SK-N-SH (cell line): ENCODE results near the gene SOBP. TPM values are rescaled to one million over a fixed set of nuclear protein-coding genes. Genes with fewer than 3 reads are reported as not detected.

Source experiments
- CTCF ChIA-PET: fragments of 300-600, 350-600 bp; formaldehyde crosslinking; extraction: SDS; loops from one replicate; lab custom pipeline; 2021; lab: Yijun Ruan, JAX
- POLR2A ChIA-PET: fragments of 350-600 bp; sonication (Branson Sonifier 250); formaldehyde crosslinking; extraction: SDS; loops from one replicate; lab custom pipeline; 2020; ENCODE audit warnings: antibody characterized with exemption, inconsistent platforms; lab: Yijun Ruan, JAX
- DNase-seq: peaks from one replicate; pipeline ENCODE4 v3.0.0; 2012
- H2AFZ ChIP-seq: fragments of 200-600 bp; sonication (generic); 2 replicates; pipeline ENCODE4 v1.8.1; 2016; ENCODE audit warnings: antibody characterized with exemption, mild to moderate bottlenecking, low read depth
- H3F3A ChIP-seq: fragments of 200-600 bp; sonication (generic); replicated peaks from 2 replicates; pipeline ENCODE3; 2016; ENCODE audit warnings: antibody characterized with exemption, mild to moderate bottlenecking; ENCODE audit not compliant: insufficient read depth
- H3K27ac ChIP-seq, 2 experiments: fragments of 200-500 bp in 1 of 2; fragments of 200-600 bp in 1 of 2; sonication (Bioruptor generic) in 1 of 2; sonication (generic), shearing (Covaris generic) in 1 of 2; 2 replicates each; pipeline versions ENCODE4 v1.5.1 to v1.6.1; 2014 to 2016; ENCODE audit warnings: low read depth in 2 of 2, inconsistent platforms in 1 of 2, low read length in 1 of 2, mild to moderate bottlenecking in 1 of 2, mixed read lengths in 1 of 2
- H3K27me3 ChIP-seq: fragments of 200-600 bp; sonication (generic), shearing (Covaris generic); 2 replicates; pipeline ENCODE4 v1.6.1; 2016; ENCODE audit warnings: mixed run types; ENCODE audit not compliant: insufficient read depth
- H3K36me3 ChIP-seq, 2 experiments: fragments of 200-500 bp in 1 of 2; fragments of 200-600 bp in 1 of 2; sonication (Bioruptor generic) in 1 of 2; sonication (generic) in 1 of 2; replicated peaks in 1 of 2; 2 replicates each; pipeline versions ENCODE3 to v1.5.1; 2014 to 2016; ENCODE audit warnings: low read length in 1 of 2, mild to moderate bottlenecking in 1 of 2; ENCODE audit not compliant: insufficient read depth in 2 of 2, control insufficient read depth in 1 of 2
- H3K4me1 ChIP-seq, 2 experiments: fragments of 200-500 bp in 1 of 2; fragments of 200-600 bp in 1 of 2; sonication (Bioruptor generic) in 1 of 2; sonication (generic), shearing (Covaris generic) in 1 of 2; 2 replicates each; pipeline versions ENCODE4 v1.5.1 to v1.6.1; 2014 to 2016; ENCODE audit warnings: low read depth in 1 of 2, low read length in 1 of 2, mixed run types in 1 of 2; ENCODE audit not compliant: insufficient read depth in 2 of 2, control insufficient read depth in 1 of 2
- H3K4me2 ChIP-seq: fragments of 200-600 bp; sonication (generic), shearing (Covaris generic); 2 replicates; pipeline ENCODE4 v1.6.1; 2017; ENCODE audit warnings: mixed run types
- H3K4me3 ChIP-seq, 2 experiments: fragments of 200-500 bp in 1 of 2; fragments of 200-600 bp in 1 of 2; sonication (Bioruptor generic) in 1 of 2; sonication (generic), shearing (Covaris generic) in 1 of 2; 2 replicates each; pipeline versions ENCODE4 v1.5.1 to v1.8.1; 2014 to 2016; ENCODE audit warnings: low read depth in 2 of 2, inconsistent platforms in 1 of 2, low read length in 1 of 2, mild to moderate bottlenecking in 1 of 2, mixed read lengths in 1 of 2, moderate library complexity in 1 of 2
- H3K79me2 ChIP-seq: fragments of 200-600 bp; sonication (generic); 2 replicates; pipeline ENCODE4 v1.8.1; 2017; ENCODE audit warnings: mild to moderate bottlenecking; ENCODE audit not compliant: insufficient read depth
- H3K9ac ChIP-seq: fragments of 200-600 bp; sonication (generic); 2 replicates; pipeline ENCODE4 v1.6.1; 2017; ENCODE audit warnings: mixed run types
- H3K9me2 ChIP-seq: fragments of 200-600 bp; sonication (generic); 2 replicates; pipeline ENCODE4 v1.6.1; 2017; ENCODE audit warnings: mixed run types
- H3K9me3 ChIP-seq: fragments of 200-600 bp; sonication (generic); 2 replicates; pipeline ENCODE4 v1.6.1; 2017; ENCODE audit warnings: mixed run types, mild to moderate bottlenecking, moderate library complexity
- H4K20me1 ChIP-seq: fragments of 200-600 bp; sonication (generic); 2 replicates; pipeline ENCODE4 v1.6.1; 2017; ENCODE audit warnings: mild to moderate bottlenecking, mixed run types; ENCODE audit not compliant: insufficient read depth
- EZH2phosphoT487 ChIP-seq: fragments of 200-600 bp; sonication (generic); IDR thresholded peaks from 2 replicates; pipeline ENCODE4 v1.6.1; 2017; ENCODE audit warnings: low read depth, mixed run types, mild to moderate bottlenecking, antibody characterized with exemption, moderate library complexity, borderline replicate concordance
- FOXJ3 ChIP-seq: sonication (generic); formaldehyde crosslinking; IDR thresholded peaks from 2 replicates; pipeline ENCODE4 v1.5.1; 2020; ENCODE audit warnings: mild to moderate bottlenecking, missing genetic modification reagents
- FOXM1 ChIP-seq: IDR thresholded peaks from 2 replicates; pipeline ENCODE4 v1.4.0; 2012; ENCODE audit warnings: low read depth, mild to moderate bottlenecking
- GABPA ChIP-seq: IDR thresholded peaks from 2 replicates; pipeline ENCODE4 v1.4.0; 2012; ENCODE audit warnings: low read depth, mild to moderate bottlenecking
- GATA2 ChIP-seq: sonication (generic); formaldehyde crosslinking; IDR thresholded peaks from 2 replicates; pipeline ENCODE4 v1.5.0; 2020; ENCODE audit warnings: mild to moderate bottlenecking, missing genetic modification reagents
- MAX ChIP-seq: IDR thresholded peaks from 2 replicates; pipeline ENCODE4 v1.4.0; 2012; ENCODE audit warnings: low read depth
- MXI1 ChIP-seq: IDR thresholded peaks from 2 replicates; pipeline ENCODE4 v1.6.1; 2012; ENCODE audit warnings: mild to moderate bottlenecking, low read depth, low read length, improper control_type of control experiment
- NFIC ChIP-seq: IDR thresholded peaks from 2 replicates; pipeline ENCODE4 v1.4.0; 2012; ENCODE audit warnings: borderline replicate concordance
- PBX3 ChIP-seq: IDR thresholded peaks from 2 replicates; pipeline ENCODE4; 2012
- RCOR1 ChIP-seq: fragments of 150-350 bp; IDR thresholded peaks from 2 replicates; pipeline ENCODE4 v1.6.1; 2017; ENCODE audit warnings: antibody characterized with exemption, low read length
- REST ChIP-seq: IDR thresholded peaks from 2 replicates; pipeline ENCODE4 v1.6.1; 2012; ENCODE audit warnings: mild to moderate bottlenecking, low read depth, low read length, moderate library complexity
- RXRA ChIP-seq: IDR thresholded peaks from 2 replicates; pipeline ENCODE4 v1.4.0; 2012; ENCODE audit warnings: low read depth, mild to moderate bottlenecking, borderline replicate concordance
- SMC3 ChIP-seq: IDR thresholded peaks from 2 replicates; pipeline ENCODE4 v1.6.1; 2012; ENCODE audit warnings: low read depth, low read length, improper control_type of control experiment
- TCF12 ChIP-seq: IDR thresholded peaks from 2 replicates; pipeline ENCODE4 v1.4.0; 2012
- TEAD4 ChIP-seq: IDR thresholded peaks from 2 replicates; pipeline ENCODE4 v1.4.0; 2012; ENCODE audit warnings: mild to moderate bottlenecking, borderline replicate concordance; ENCODE audit not compliant: insufficient read depth
- USF1 ChIP-seq: IDR thresholded peaks from 2 replicates; pipeline ENCODE4 v1.4.0; 2012; ENCODE audit warnings: low read depth, borderline replicate concordance
- YY1 ChIP-seq: IDR thresholded peaks from 2 replicates; pipeline ENCODE4 v1.4.0; 2012; ENCODE audit warnings: low read depth, mild to moderate bottlenecking
- WGBS: methylation state at CpG from one replicate; pipeline ENCODE4 v1.1.6; 2017; ENCODE audit warnings: low lambda C conversion rate; 5-methylcytosine and 5-hydroxymethylcytosine counted together
- polyA plus RNA-seq, 3 experiments: library from polyadenylated mRNA; depleted of rRNA; stranded (reverse); fragments of >200 nt; gene quantifications; 2 replicates each; pipeline ENCODE4 v1.2.3, GENCODE V29; 2012

The SOBP gene
- polyA plus RNA-seq, 1 of the 3 experiments (the other 2 are of a cell fraction), result 0.61 TPM

GRCh38 chr6:107458672-107459282 lies 31.1 kb upstream of the SOBP start:
- Histone ChIP-seq H3F3A (peaks cover 5% of the 10 kb centered on the region), H3K27me3 (no peaks in the 10 kb centered on the region), H2AFZ (peak overlapping the region; percentile 97), H3K36me3 (no peaks in the 10 kb centered on the region), H3K9me3 (no peaks in the 10 kb centered on the region), H3K4me2 (peak overlapping the region; percentile 83), H3K9ac (peak overlapping the region; percentile 76), H3K9me2 (no peaks in the 10 kb centered on the region), H3K79me2 (peaks cover 37% of the 10 kb centered on the region), H3K4me3 (peak overlapping the region; percentile 97 to 98), H3K4me1 (peaks cover 5 to 8% of the 10 kb centered on the region in 2 experiments; a peak in 3 of 4 replicates), H3K27ac (peak overlapping the region; percentile 46 to 81; a peak in 3 of 4 replicates), H4K20me1 (no peaks in the 10 kb centered on the region)
- TF ChIP-seq TEAD4 (no peak), FOXJ3 (no peak), MXI1 (no peak), MAX (no peak), SMC3 (no peak), EZH2phosphoT487 (no peak), RXRA (no peak), GABPA (no peak), FOXM1 (no peak), TCF12 (no peak), NFIC (no peak)
- 3% methylated on average over 18 of the region's 29 CpGs for WGBS
- ChIA-PET CTCF (interaction anchor here (0.6 to 3.3 kb wide), 15 partner anchors 11 to 699 kb away, joined by 3 to 35 read pairs (median 4); partner anchors contain the start of gene SOBP), POLR2A (interaction anchor here (0.5 to 2.3 kb wide), 15 partner anchors 9 to 431 kb away, joined by 3 to 21 read pairs (median 3); partner anchors contain the start of gene MTRES1)
- DNase-seq, result no peak

GRCh38 chr6:107459283-107460082 lies 30.4 kb upstream of the SOBP start, which contains the start of gene PDSS2:
Gene PDSS2, minus strand, starts transcription at chr6:107459564. Its CDS starts 279 bp downstream, at chr6:107459285.
- DNase-seq, result peak; percentile 96
- WGBS, result 2% methylated on average over 30 of the region's 46 CpGs
- H4K20me1 ChIP-seq, result no peaks in the 10 kb centered on the region
- H3F3A ChIP-seq, result peaks cover 5% of the 10 kb centered on the region
- peak within 1 kb of the TSS; percentile 46 to 87; a peak in 3 of 4 replicates for H3K27ac ChIP-seq
- no peaks in the 10 kb centered on the region for H3K27me3 ChIP-seq
- POLR2A ChIA-PET, result interaction anchor here (0.7 to 2.3 kb wide), 15 partner anchors 8 to 432 kb away, joined by 3 to 21 read pairs (median 3); partner anchors contain the start of gene MTRES1
- peak within 1 kb of the TSS; percentile 97 for H2AFZ ChIP-seq
- H3K4me3 ChIP-seq, result peak within 1 kb of the TSS; percentile 97 to 98
- H3K9me2 ChIP-seq, result no peaks in the 10 kb centered on the region
- CTCF ChIA-PET, result interaction anchor here (0.6 to 3.3 kb wide), 17 partner anchors 10 to 346 kb away, joined by 3 to 35 read pairs (median 4); partner anchors contain the start of gene SOBP
- peak within 1 kb of the TSS; percentile 76 for H3K9ac ChIP-seq
- no peaks in the 10 kb centered on the region for H3K9me3 ChIP-seq
- H3K36me3 ChIP-seq, result no peaks in the 10 kb centered on the region
- peak within 1 kb of the TSS; percentile 83 for H3K4me2 ChIP-seq
- peaks cover 31% of the 10 kb centered on the region for H3K79me2 ChIP-seq
- H3K4me1 ChIP-seq, result peaks cover 5 to 8% of the 10 kb centered on the region in 2 experiments; a peak in 3 of 4 replicates
- peak; percentile 64 for TF ChIP-seq RCOR1
- TF ChIP-seq TCF12, result no peak
- no peak for TF ChIP-seq USF1
- no peak for TF ChIP-seq REST
- TF ChIP-seq PBX3, result no peak
- peak; percentile 23; the same call in 1 of the 2 replicates for TF ChIP-seq MAX
- 0 out of 2 replicates have a peak, but pooled peaks have one; percentile 52 for TF ChIP-seq TEAD4
- peak; percentile 24 for TF ChIP-seq GATA2 (CRISPR knock-in tag)
- TF ChIP-seq YY1, result peak; percentile 97
